Aorta (tissue), 5 donors: ENCODE measurements around the gene PAPPA2. TPM values are rescaled to one million over a fixed set of nuclear protein-coding genes. Genes with fewer than 3 reads are reported as not detected.
A peak's percentile ranks its signal among the peaks of the same experiment; 100 is the strongest.
"Not testable (repeated sequence)": the region's sequence is repeated elsewhere in the genome, so short reads cannot be mapped to it uniquely, and the experiment has no call there.

Source experiments
- ATAC-seq: fragments of 200-7000 bp; cut with Tn5 transposase; one replicate; pipeline ENCODE4 v1.9.1; 2022; ENCODE audit warnings: moderate library complexity; ENCODE audit not compliant: low FRiP score
- DNase-seq, 2 donors: peaks; one replicate each; pipeline ENCODE4 v3.0.0-alpha.2; 2020
- H3K27ac ChIP-seq, 2 donors: one replicate each; pipeline ENCODE4 v1.5.1; 2013; ENCODE audit warnings: low read length in 2 of 2, mild to moderate bottlenecking in 2 of 2, moderate library complexity in 2 of 2, control low read depth in 1 of 2, inconsistent platforms in 1 of 2, low read depth in 1 of 2
- H3K27me3 ChIP-seq, 2 donors: one replicate each; pipeline ENCODE4 v1.6.1; 2013; ENCODE audit warnings: control low read depth in 1 of 2, low read length in 1 of 2, mild to moderate bottlenecking in 1 of 2, moderate library complexity in 1 of 2; ENCODE audit not compliant: insufficient read depth in 2 of 2, control insufficient read depth in 1 of 2
- H3K36me3 ChIP-seq, 2 donors: one replicate each; pipeline ENCODE4 v1.6.1; 2013; ENCODE audit warnings: control low read depth in 1 of 2, low read length in 1 of 2, mild to moderate bottlenecking in 1 of 2; ENCODE audit not compliant: insufficient read depth in 2 of 2, control insufficient read depth in 1 of 2
- H3K4me1 ChIP-seq, 2 donors: one replicate each; pipeline ENCODE4 v1.6.1; 2013; ENCODE audit warnings: low read length in 2 of 2, control low read depth in 1 of 2, mild to moderate bottlenecking in 1 of 2, moderate library complexity in 1 of 2; ENCODE audit not compliant: insufficient read depth in 2 of 2, control insufficient read depth in 1 of 2
- H3K4me3 ChIP-seq, 2 donors: one replicate each; pipeline ENCODE4 v1.5.1; 2013; ENCODE audit warnings: low read length in 2 of 2, control low read depth in 1 of 2, mild to moderate bottlenecking in 1 of 2
- H3K9me3 ChIP-seq: one replicate; pipeline ENCODE4 v1.6.1; 2013; ENCODE audit warnings: mild to moderate bottlenecking, low read length; ENCODE audit not compliant: control insufficient read depth
- WGBS, 2 donors: extraction: QIAGEN DNeasy Blood & Tissue Kit; methylation state at CpG; one replicate each; pipeline ENCODE4 v1.1.7; 2013; 5-methylcytosine and 5-hydroxymethylcytosine counted together
- intact Hi-C, 2 donors: fragments of 100-400 bp; cut with DNase I; formaldehyde crosslinking; loops; one replicate each; pipeline versions ENCODE4 v1.14.2 to v1.15.0; 2022
- polyA plus RNA-seq, 2 donors: library from polyadenylated mRNA; stranded (reverse); fragments of 200-250 nt; gene quantifications; one replicate each; pipeline ENCODE4 v1.2.3, GENCODE V29; 2013
- total RNA-seq, 2 donors: library from RNA; stranded (reverse); fragmentation: NEBNext Ultra II Directional; extraction: Animal tissue kit (Norgen Biotek cat#: 25700); gene quantifications; one replicate each; pipeline ENCODE4 v1.2.1, GENCODE V29; 2021
- donor health status: healthy with polysubstance abuse.
- donor health status: Bipolar disorder and iron deficiency.
- donor health status: DM: no; HTN: no; CAD: no.
- donor health status: DM: no; HTN: no; CAD: no.
- donor health status: DM: yes; HTN: yes; CAD: no.

Gene PAPPA2
- total and polyA plus RNA-seq, 4 donors = 3.5 to 4.3 TPM; not detected in 2

GRCh38 chr1:176561761-176562160, 98.8 kb downstream of the PAPPA2 start:
- intact Hi-C loops = loop anchor here (2.0 to 5.0 kb wide), 2 partner anchors 96 to 131 kb away; no protein-coding TSS in a partner anchor
- not testable (repeated sequence) for DNase-seq, H3K4me3 ChIP-seq, H3K9me3 ChIP-seq, H3K36me3 ChIP-seq, H3K27me3 ChIP-seq, H3K27ac ChIP-seq, ATAC-seq
- 95 to 98% methylated on average over 7 of the region's 7 CpGs for WGBS, 2 donors
- H3K4me1 ChIP-seq = peaks cover 4 to 15% of the 10 kb centered on the region in 2 donors

GRCh38 chr1:176566004-176566975, 103.3 kb downstream of the PAPPA2 start:
- peak overlapping the region; percentile 34 to 56 for H3K27ac ChIP-seq
- 23 to 25% methylated on average over 2 of the region's 2 CpGs for WGBS, 2 donors
- ATAC-seq (no peak), DNase-seq (no peak)
- no peak overlapping the region for H3K4me3 ChIP-seq
- H3K9me3 ChIP-seq = no peaks in the 10 kb centered on the region
- no peaks in the 10 kb centered on the region for H3K27me3 ChIP-seq
- H3K4me1 ChIP-seq = peaks cover 4 to 9% of the 10 kb centered on the region in 2 donors
- intact Hi-C loops = no loop called here
- H3K36me3 ChIP-seq = no peaks in the 10 kb centered on the region

GRCh38 chr1:176567190-176567794, 104.3 kb downstream of the PAPPA2 start:
- ATAC-seq = no peak
- 18 to 37% methylated on average over 3 of the region's 3 CpGs for WGBS, 2 donors
- H3K4me3 ChIP-seq = no peak overlapping the region
- no peak for DNase-seq
- H3K36me3 ChIP-seq = no peaks in the 10 kb centered on the region
- no peaks in the 10 kb centered on the region for H3K27me3 ChIP-seq
- intact Hi-C loops = no loop called here
- no peaks in the 10 kb centered on the region for H3K9me3 ChIP-seq
- H3K27ac ChIP-seq = no peak overlapping the region
- peaks cover 4 to 9% of the 10 kb centered on the region in 2 donors for H3K4me1 ChIP-seq

GRCh38 chr1:176568185-176568584, 105.2 kb downstream of the PAPPA2 start:
- Histone ChIP-seq H3K27ac (no peak overlapping the region), H3K9me3 (no peaks in the 10 kb centered on the region), H3K4me3 (no peak overlapping the region), H3K36me3 (no peaks in the 10 kb centered on the region), H3K27me3 (no peaks in the 10 kb centered on the region), H3K4me1 (peaks cover 4 to 9% of the 10 kb centered on the region in 2 donors)
- intact Hi-C loops = no loop called here
- WGBS, 2 donors = 88 to 93% methylated on average over 1 of the region's 1 CpG
- no peak for DNase-seq
- ATAC-seq = no peak

- intact Hi-C loops = loop anchor here in 1 of 2 donors (5.0 kb wide), 1 partner anchor 83 kb away; no protein-coding TSS in a partner anchor
- DNase-seq (no peak), ATAC-seq (no peak)
- Histone ChIP-seq H3K27me3 (no peaks in the 10 kb centered on the region), H3K4me3 (no peak overlapping the region), H3K9me3 (no peaks in the 10 kb centered on the region), H3K27ac (no peak overlapping the region), H3K36me3 (no peaks in the 10 kb centered on the region), H3K4me1 (peaks cover 0 to 8% of the 10 kb centered on the region in 2 donors)
- WGBS, 2 donors = 94 to 96% methylated on average over 2 of the region's 2 CpGs
Observed at GRCh38 chr1:176574756-176575155, 111.8 kb downstream of the PAPPA2 start.

- Histone ChIP-seq H3K4me1 (peaks cover 0 to 8% of the 10 kb centered on the region in 2 donors), H3K36me3 (no peaks in the 10 kb centered on the region), H3K9me3 (no peaks in the 10 kb centered on the region), H3K27me3 (no peaks in the 10 kb centered on the region), H3K4me3 (no peak overlapping the region), H3K27ac (no peak overlapping the region)
- WGBS, 2 donors = 0 to 14% methylated on average over 1 of the region's 1 CpG
- ATAC-seq (no peak), DNase-seq (no peak)
- intact Hi-C loops = loop anchor here in 1 of 2 donors (5.0 kb wide), 1 partner anchor 81 kb away; no protein-coding TSS in a partner anchor
Observed at GRCh38 chr1:176575991-176576390, 113.0 kb downstream of the PAPPA2 start.

GRCh38 chr1:176576670-176577069, 113.7 kb downstream of the PAPPA2 start:
- DNase-seq (no peak), ATAC-seq (no peak)
- 76 to 80% methylated on average over 5 of the region's 5 CpGs for WGBS, 2 donors

GRCh38 chr1:176577646-176578197, 114.7 kb downstream of the PAPPA2 start:
- H3K27me3 ChIP-seq = no peaks in the 10 kb centered on the region
- DNase-seq (no peak), ATAC-seq (no peak)
- intact Hi-C loops = loop anchor here in 1 of 2 donors (5.0 kb wide), 1 partner anchor 80 kb away; no protein-coding TSS in a partner anchor
- H3K4me1 ChIP-seq = peaks cover 0 to 8% of the 10 kb centered on the region in 2 donors
- 10 to 12% methylated on average over 4 of the region's 4 CpGs for WGBS, 2 donors
- no peaks in the 10 kb centered on the region for H3K36me3 ChIP-seq
- no peaks in the 10 kb centered on the region for H3K9me3 ChIP-seq
- no peak overlapping the region for H3K27ac ChIP-seq
- H3K4me3 ChIP-seq = no peak overlapping the region

More at GRCh38 chr1:176576670-176577069, 113.7 kb downstream of the PAPPA2 start:
- H3K27me3 ChIP-seq = no peaks in the 10 kb centered on the region
- H3K36me3 ChIP-seq = no peaks in the 10 kb centered on the region
- no peaks in the 10 kb centered on the region for H3K9me3 ChIP-seq
- H3K4me1 ChIP-seq = peaks cover 0 to 8% of the 10 kb centered on the region in 2 donors
- H3K4me3 ChIP-seq = no peak overlapping the region
- H3K27ac ChIP-seq = no peak overlapping the region
- intact Hi-C loops = loop anchor here in 1 of 2 donors (5.0 kb wide), 1 partner anchor 81 kb away; no protein-coding TSS in a partner anchor
